Central memory CD8-positive, alpha-beta T cell (primary cell): ENCODE data around the gene SLC25A25.
"Not testable (repeated sequence)": the region's sequence is repeated elsewhere in the genome, so short reads cannot be mapped to it uniquely, and the experiment has no call there.

ENCODE experiments used
- ATAC-seq: fragments of 150-1000 bp; cut with Tn5 transposase; replicated peaks from 2 replicates; pipeline ENCODE4 v1.10.0; 2022; ENCODE audit warnings: mild to moderate bottlenecking, moderate FRiP score, moderate number of reproducible peaks; ENCODE audit not compliant: poor library complexity, severe bottlenecking; ENCODE audit errors: extremely low read depth
- DNase-seq, 2 donors: peaks; one replicate each; pipeline ENCODE4 v3.0.0; 2021; ENCODE audit warnings: low spot score in 2 of 2
- H3K27ac Mint-ChIP-seq: one replicate; pipeline ENCODE4 v1.8.0; 2022; ENCODE audit warnings: low read depth, mild to moderate bottlenecking, moderate library complexity, mixed read lengths
- H3K27me3 Mint-ChIP-seq: one replicate; pipeline ENCODE4 v1.8.0; 2022; ENCODE audit warnings: mixed read lengths
- H3K36me3 Mint-ChIP-seq: one replicate; pipeline ENCODE4 v1.8.0; 2022; ENCODE audit warnings: mild to moderate bottlenecking, moderate library complexity, mixed read lengths; ENCODE audit not compliant: insufficient read depth
- H3K4me1 Mint-ChIP-seq: one replicate; pipeline ENCODE4 v1.8.0; 2022; ENCODE audit warnings: mixed read lengths
- H3K4me3 Mint-ChIP-seq: one replicate; pipeline ENCODE4 v1.8.0; 2022; ENCODE audit warnings: mild to moderate bottlenecking, moderate library complexity, mixed read lengths
- H3K9me3 Mint-ChIP-seq: one replicate; pipeline ENCODE4 v1.8.0; 2022; ENCODE audit warnings: mixed read lengths

The SLC25A25 gene

DNA sequence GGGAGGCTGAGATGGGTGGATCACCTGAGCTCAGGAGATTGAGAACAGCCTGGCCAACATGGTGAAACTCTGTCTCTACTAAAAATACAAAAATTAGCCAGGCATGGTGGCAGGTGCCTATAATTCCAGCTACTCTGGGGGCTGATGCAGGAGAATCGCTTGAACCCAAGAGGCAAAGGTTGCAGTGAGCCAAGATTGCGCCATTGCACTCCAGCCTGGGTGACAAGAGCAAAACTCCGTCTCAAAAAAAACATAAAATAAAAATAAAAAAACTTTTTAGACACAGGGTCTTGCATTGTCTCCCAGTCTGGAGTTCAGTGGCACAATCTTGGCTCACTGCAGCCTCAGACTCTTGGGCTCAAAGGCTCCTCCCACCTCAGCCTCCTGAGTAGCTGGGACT lies 31.5 kb upstream of the SLC25A25 start:
- peaks cover 18% of the 10 kb centered on the region for H3K4me1 Mint-ChIP-seq
- not testable (repeated sequence) for H3K9me3 Mint-ChIP-seq, H3K36me3 Mint-ChIP-seq, H3K27ac Mint-ChIP-seq, H3K4me3 Mint-ChIP-seq, H3K27me3 Mint-ChIP-seq, DNase-seq, ATAC-seq

DNA sequence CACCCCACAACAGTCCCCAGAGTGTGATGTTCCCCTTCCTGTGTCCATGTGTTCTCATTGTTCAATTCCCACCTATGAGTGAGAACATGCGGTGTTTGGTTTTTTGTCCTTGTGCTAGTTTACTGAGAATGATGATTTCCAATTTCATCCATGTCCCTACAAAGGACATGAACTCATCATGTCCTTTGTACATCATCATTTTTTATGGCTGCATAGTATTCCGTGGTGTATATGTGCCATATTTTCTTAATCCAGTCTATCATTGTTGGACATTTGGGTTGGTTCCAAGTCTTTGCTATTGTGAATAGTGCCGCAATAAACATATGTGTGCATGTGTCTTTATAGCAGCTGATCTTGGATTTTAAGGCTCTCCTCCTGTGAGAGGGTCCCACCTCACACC lies 27.2 kb upstream of the SLC25A25 start:
- not testable (repeated sequence) for H3K9me3 Mint-ChIP-seq, H3K36me3 Mint-ChIP-seq, H3K4me3 Mint-ChIP-seq, H3K27me3 Mint-ChIP-seq, H3K4me1 Mint-ChIP-seq, ATAC-seq, H3K27ac Mint-ChIP-seq, DNase-seq

DNA sequence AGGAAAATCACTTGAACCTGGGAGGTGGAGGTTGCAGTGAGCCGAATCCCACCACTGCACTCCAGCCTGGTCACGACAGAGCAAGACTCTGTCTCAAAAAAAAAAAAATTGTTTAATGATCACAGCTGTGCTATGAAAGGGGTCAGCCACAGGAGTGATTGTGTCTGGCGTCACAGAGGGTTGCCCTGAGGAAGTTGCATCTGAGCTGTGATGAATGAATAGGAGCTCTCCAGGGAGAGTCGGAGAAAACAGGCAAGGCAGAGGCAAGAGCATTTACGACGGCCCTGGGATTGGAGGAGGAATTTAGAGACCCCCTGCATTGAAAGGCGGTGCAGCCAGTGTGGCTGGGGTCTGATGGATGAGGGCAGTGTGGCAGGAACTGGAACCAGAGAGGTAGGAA lies 26.0 kb upstream of the SLC25A25 start:
- no peaks in the 10 kb centered on the region for H3K27me3 Mint-ChIP-seq
- no peaks in the 10 kb centered on the region for H3K4me1 Mint-ChIP-seq
- H3K9me3 Mint-ChIP-seq: no peaks in the 10 kb centered on the region
- H3K27ac Mint-ChIP-seq: no peak overlapping the region
- ATAC-seq (no peak), DNase-seq (no peak)
- no peak overlapping the region for H3K4me3 Mint-ChIP-seq
- H3K36me3 Mint-ChIP-seq: no peaks in the 10 kb centered on the region

DNA sequence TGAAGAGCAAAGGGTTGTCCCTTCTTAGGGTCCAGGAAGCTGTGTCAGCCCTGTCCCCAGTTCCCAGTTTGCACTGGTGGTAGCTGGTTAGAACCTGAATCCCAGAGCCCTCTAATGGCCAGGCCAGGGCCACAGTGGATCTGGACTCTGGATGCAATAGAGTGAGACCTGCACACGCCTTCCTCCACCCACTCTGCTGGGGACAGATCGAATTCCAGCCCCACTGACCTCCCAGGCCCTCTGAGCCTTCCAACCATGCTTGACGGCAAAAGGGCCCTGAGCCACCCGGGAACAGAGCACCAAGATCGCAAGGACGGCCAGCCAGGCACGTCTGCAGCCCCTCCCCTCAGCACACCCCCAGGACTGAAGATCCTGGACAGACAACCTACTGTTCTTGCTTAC lies 24.6 kb upstream of the SLC25A25 start:
- no peaks in the 10 kb centered on the region for H3K27me3 Mint-ChIP-seq
- no peaks in the 10 kb centered on the region for H3K4me1 Mint-ChIP-seq
- no peaks in the 10 kb centered on the region for H3K9me3 Mint-ChIP-seq
- no peak for ATAC-seq
- H3K4me3 Mint-ChIP-seq: no peak overlapping the region
- DNase-seq: no peak
- H3K36me3 Mint-ChIP-seq: no peaks in the 10 kb centered on the region
- no peak overlapping the region for H3K27ac Mint-ChIP-seq

DNA sequence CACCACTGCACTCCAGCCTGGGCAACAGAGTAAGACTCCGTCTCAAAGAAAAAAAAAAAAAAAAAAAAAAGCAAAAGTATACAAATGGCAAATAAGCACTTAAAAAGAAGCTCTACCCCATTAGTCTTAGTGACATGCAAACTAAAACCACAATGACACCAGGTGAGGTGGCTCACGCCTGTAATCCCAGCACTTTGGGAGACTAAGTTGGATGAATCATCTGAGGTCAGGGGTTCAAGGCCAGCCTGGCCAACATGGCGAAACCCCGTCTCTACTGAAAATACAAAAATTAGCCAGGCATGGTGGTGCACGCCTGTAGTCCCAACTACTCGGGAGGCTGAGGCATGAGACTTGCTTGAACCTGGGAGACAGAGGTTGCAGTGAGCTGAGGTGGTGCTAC lies 22.6 kb upstream of the SLC25A25 start:
- H3K4me1 Mint-ChIP-seq, H3K27me3 Mint-ChIP-seq, H3K9me3 Mint-ChIP-seq, H3K27ac Mint-ChIP-seq, H3K4me3 Mint-ChIP-seq, H3K36me3 Mint-ChIP-seq, DNase-seq, ATAC-seq: not testable (repeated sequence)

DNA sequence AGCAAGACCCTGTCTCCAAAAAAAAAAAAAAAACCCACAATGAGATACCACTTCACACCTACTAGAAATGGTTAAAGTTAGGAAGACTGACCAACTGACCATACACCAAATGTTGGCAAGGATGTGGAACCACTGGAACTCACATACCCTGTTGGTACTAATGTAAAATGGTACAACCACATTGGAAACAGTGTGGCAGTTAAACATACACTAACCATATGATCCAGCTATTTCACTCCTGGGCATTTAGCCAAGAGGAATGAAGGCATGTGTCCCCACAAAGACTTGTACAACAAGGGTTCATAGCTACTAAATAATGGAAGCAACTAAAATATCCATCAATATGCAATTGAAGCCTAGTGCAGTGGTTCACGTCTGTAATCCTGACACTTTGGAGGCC lies 22.2 kb upstream of the SLC25A25 start:
- H3K27ac Mint-ChIP-seq: no peak overlapping the region
- H3K9me3 Mint-ChIP-seq: no peaks in the 10 kb centered on the region
- H3K4me1 Mint-ChIP-seq: no peaks in the 10 kb centered on the region
- no peak for ATAC-seq
- H3K27me3 Mint-ChIP-seq: no peaks in the 10 kb centered on the region
- H3K4me3 Mint-ChIP-seq: no peak overlapping the region
- H3K36me3 Mint-ChIP-seq: peaks cover 2% of the 10 kb centered on the region
- DNase-seq: no peak

DNA sequence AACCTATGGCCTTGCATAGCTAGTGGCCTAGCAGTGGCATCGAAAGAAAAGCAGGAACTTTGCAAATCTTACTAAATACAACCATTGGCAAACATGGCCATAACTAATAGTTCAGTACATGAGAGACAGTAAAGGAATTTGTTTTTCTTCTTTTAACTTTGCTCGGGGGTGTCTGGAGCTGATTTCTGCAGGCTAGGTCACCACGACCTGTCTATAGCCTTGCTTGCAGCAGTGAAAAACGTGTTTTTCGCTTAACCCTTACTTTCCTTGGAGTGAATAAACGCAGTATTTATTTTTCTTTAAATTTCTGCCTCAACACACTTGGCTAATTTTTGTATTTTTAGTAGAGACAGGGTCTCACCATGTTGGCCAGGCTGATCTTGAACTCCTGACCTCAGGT lies 20.8 kb upstream of the SLC25A25 start:
- DNase-seq (no peak), ATAC-seq (no peak)
- peaks cover 2% of the 10 kb centered on the region for H3K36me3 Mint-ChIP-seq
- no peak overlapping the region for H3K27ac Mint-ChIP-seq
- no peak overlapping the region for H3K4me3 Mint-ChIP-seq
- H3K4me1 Mint-ChIP-seq: no peaks in the 10 kb centered on the region
- H3K27me3 Mint-ChIP-seq: no peaks in the 10 kb centered on the region
- H3K9me3 Mint-ChIP-seq: no peaks in the 10 kb centered on the region

DNA sequence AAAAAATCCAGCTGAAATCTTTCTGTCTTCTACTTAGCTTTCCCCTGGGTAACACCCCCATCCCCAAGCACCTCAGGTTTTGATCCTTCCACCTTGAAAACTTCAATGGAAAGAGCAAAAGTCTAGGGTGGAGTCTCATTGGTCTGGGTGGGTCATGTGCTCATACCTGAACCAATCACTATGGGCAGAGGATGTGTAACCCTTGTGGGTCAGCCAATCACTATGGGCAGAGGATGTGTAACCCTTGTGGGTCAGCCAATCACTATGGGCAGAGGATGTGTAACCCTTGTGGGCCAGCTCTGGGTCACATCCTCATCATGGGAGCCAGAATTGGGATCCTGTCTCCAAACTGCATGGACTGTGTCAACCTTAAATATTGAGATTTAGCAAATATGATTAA lies 19.4 kb upstream of the SLC25A25 start:
- Mint-ChIP-seq H3K36me3 (peaks cover 2% of the 10 kb centered on the region), H3K27ac (no peak overlapping the region), H3K4me1 (no peaks in the 10 kb centered on the region), H3K9me3 (no peaks in the 10 kb centered on the region), H3K4me3 (no peak overlapping the region), H3K27me3 (no peaks in the 10 kb centered on the region)
- DNase-seq: no peak
- no peak for ATAC-seq

DNA sequence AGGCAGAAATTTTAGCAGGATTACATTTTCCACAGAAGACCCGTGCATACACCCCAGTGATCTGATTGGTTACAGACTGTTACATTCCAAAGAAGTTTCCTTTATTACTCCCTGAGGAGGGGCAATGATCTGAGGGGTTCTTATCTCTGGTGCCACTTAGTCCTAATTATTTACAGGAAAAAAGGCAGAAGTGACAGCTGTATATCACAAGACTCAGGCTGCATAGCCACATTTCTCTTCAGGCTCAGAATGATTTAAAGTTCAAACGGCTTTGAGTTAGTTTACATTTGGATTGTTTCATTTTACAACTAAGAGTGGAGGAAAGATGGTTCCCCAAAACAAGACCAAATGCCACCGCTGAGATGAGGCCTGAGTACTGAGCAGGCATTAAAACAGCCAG lies 18.2 kb upstream of the SLC25A25 start:
- no peak overlapping the region for H3K4me3 Mint-ChIP-seq
- H3K27me3 Mint-ChIP-seq: no peaks in the 10 kb centered on the region
- H3K27ac Mint-ChIP-seq: no peak overlapping the region
- peaks cover 2% of the 10 kb centered on the region for H3K36me3 Mint-ChIP-seq
- H3K9me3 Mint-ChIP-seq: no peaks in the 10 kb centered on the region
- no peak for ATAC-seq
- H3K4me1 Mint-ChIP-seq: no peaks in the 10 kb centered on the region
- DNase-seq: no peak

DNA sequence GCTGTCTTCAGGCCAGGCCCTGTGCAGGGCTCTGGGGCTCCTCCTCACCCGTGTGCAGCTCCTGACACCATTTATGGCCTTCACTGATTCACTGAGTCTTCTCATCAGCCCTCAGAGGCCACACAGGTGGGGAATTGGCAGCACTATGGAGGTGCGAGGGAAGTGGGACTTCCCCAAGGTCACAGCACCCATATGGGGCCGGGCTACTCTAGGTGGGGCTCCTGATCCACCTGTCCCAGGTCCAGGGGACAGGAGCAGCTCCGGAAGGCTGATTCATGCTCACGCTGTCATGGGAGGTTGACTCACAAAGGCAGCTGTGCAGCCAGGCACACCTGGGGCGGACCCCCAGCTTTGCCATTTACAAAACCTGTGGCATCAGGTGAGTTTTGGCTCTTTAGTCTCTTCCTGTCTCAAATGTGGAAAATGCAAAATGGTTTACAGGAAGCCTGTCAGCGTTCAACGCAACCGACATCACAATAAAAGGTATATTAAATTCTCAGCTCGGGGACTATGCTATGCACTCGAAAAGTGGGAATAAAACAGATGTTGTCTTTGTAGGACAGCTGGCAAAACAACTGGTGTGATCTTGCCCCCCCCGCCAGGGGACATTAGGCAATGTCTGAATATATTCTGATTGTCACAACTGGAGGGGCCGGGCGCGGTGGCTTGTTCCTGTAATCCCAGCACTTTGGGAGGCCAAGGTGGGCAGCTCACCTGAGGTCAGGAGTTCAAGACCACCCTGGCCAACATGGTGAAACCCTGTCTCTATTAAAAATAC lies 15.9 kb upstream of the SLC25A25 start:
- Mint-ChIP-seq H3K27ac (no peak overlapping the region), H3K4me1 (no peaks in the 10 kb centered on the region), H3K36me3 (peaks cover 2% of the 10 kb centered on the region), H3K4me3 (no peak overlapping the region), H3K27me3 (no peaks in the 10 kb centered on the region), H3K9me3 (no peaks in the 10 kb centered on the region)
- DNase-seq: no peak
- no peak for ATAC-seq

DNA sequence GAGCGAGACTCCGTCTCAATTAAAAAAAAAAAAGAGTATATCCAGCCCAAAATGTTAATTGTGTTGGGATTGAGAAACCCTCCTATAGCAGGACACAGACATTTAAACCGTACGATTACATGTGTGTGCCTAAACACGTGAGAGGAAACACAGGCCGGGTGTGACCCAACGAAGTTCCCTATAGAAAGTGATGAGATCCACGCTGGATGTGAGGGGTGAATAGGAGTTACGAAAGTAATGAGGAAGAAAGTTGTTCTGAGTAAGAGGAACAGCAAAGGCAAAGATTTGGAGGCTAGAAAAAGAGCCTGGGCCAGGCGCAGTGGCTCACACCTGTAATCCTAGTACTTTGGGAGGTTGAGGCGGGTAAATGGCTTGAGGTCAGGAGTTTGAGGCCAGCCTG lies 14.5 kb upstream of the SLC25A25 start:
- DNase-seq (no peak), ATAC-seq (no peak)
- H3K36me3 Mint-ChIP-seq: peaks cover 2% of the 10 kb centered on the region
- H3K4me1 Mint-ChIP-seq: no peaks in the 10 kb centered on the region
- no peak overlapping the region for H3K4me3 Mint-ChIP-seq
- H3K27ac Mint-ChIP-seq: no peak overlapping the region
- H3K27me3 Mint-ChIP-seq: no peaks in the 10 kb centered on the region
- H3K9me3 Mint-ChIP-seq: no peaks in the 10 kb centered on the region

DNA sequence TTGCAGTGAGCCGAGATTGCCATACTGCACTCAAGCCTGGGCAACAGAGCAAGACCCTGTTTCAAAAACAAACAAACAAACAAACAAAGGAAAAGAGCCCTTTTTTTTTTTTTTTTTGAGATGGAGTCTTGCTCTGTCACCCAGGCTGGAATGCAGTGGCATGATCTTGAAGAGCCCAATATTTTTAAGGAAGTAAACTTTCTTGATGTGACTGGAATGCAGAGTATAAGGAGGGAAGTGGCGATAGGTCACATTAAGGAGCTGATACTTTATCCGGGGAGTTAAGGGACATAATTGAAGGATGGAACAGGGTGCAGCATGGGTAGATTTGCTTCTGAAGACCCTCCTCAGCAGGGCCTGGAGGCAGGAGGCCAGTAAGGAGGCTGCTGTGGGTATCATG lies 13.9 kb upstream of the SLC25A25 start:
- Mint-ChIP-seq H3K27me3 (no peaks in the 10 kb centered on the region), H3K4me3 (no peak overlapping the region), H3K9me3 (no peaks in the 10 kb centered on the region), H3K27ac (no peak overlapping the region), H3K36me3 (no peaks in the 10 kb centered on the region), H3K4me1 (no peaks in the 10 kb centered on the region)
- no peak for ATAC-seq
- no peak for DNase-seq

DNA sequence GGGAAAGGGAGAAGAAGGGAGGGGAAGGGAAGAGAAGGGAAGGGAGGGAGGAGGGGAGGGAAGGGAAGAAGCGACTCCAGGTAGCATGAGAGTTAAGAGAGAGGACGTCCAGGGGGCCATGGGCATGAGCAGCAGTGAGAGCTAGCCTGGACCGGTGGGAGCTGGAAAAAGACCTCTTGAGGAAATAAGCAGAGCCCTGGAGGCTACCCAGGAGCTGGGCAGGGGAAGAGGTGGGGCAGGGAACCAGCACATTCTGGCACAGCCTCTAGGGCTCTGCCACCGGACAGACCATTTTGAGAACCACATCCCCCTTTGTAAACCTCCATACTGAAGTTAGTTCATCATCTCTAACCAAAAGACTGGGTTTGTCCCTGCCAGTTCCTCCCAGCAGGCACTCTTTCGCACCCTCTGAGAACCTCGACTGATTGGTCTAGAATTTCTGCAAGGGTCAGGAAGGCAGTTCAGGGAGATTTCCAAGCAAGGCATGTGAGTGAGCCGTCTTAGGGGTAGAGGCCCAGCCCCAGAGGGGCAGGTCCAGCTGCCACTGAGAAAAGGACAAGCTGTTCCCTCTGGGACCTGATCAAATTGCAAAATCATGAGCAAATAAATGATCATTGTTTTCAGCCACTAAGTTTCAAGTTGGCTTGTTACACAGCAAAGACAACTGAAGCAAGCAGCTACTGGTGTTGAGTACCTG lies 12.5 kb upstream of the SLC25A25 start:
- Mint-ChIP-seq H3K27me3 (no peaks in the 10 kb centered on the region), H3K9me3 (no peaks in the 10 kb centered on the region), H3K36me3 (no peaks in the 10 kb centered on the region), H3K27ac (no peak overlapping the region), H3K4me1 (no peaks in the 10 kb centered on the region), H3K4me3 (no peak overlapping the region)
- no peak for DNase-seq
- ATAC-seq: no peak
